ENCODE data around the gene SEMA4A. TPM values are rescaled to one million over a fixed set of nuclear protein-coding genes. Genes with fewer than 3 reads are reported as not detected.

SEMA4A gene
- 0.32 to 0.69 TPM (median 0.44 TPM) in 5 replicates for total RNA-seq (2022; extraction: Qiagen RNA extraction; ENCODE audit: low read depth)

GRCh38 chr1:156153362-156153761 is at the start of gene SEMA4A:
Gene SEMA4A, plus strand, starts transcription at chr1:156153585. Its CDS starts 994 bp downstream, at chr1:156154579.

GRCh38 chr1:156114101-156114918 is 39.1 kb upstream of the SEMA4A start, which contains the start of gene LMNA:
Gene LMNA, plus strand, starts transcription at chr1:156114711. Its CDS starts 208 bp downstream, at chr1:156114919.

GRCh38 chr1:156193488-156194299 is 40.3 kb downstream of the SEMA4A start, which contains the start of gene SLC25A44:
Gene SLC25A44, plus strand, starts transcription at chr1:156194104. Its CDS starts 5,744 bp downstream, at chr1:156199848.

GRCh38 chr1:156212833-156213643 is 59.7 kb downstream of the SEMA4A start, which contains the start of gene PMF1:
Gene PMF1, plus strand, starts transcription at chr1:156213007. Its CDS starts 9 bp downstream, at chr1:156213016.

Other genes with a start within 250 kb of the SEMA4A start
- gene RIT1, start 242.2 kb upstream of the SEMA4A start, total RNA-seq (2022; extraction: Qiagen RNA extraction; ENCODE audit: low read depth): 24.2 to 29.3 TPM (median 26.4 TPM) in 5 replicates
- gene KHDC4, start 219.2 kb upstream of the SEMA4A start, total RNA-seq (2022; extraction: Qiagen RNA extraction; ENCODE audit: low read depth): 16.0 to 33.2 TPM (median 30.6 TPM) in 5 replicates
- not detected in 5 replicates for gene RXFP4, start 211.9 kb upstream of the SEMA4A start, total RNA-seq (2022; extraction: Qiagen RNA extraction; ENCODE audit: low read depth)
- 38.8 to 47.2 TPM (median 41.7 TPM) in 5 replicates for gene ARHGEF2, start 175.0 kb upstream of the SEMA4A start, total RNA-seq (2022; extraction: Qiagen RNA extraction; ENCODE audit: low read depth)
- gene SSR2, start 132.6 kb upstream of the SEMA4A start, total RNA-seq (2022; extraction: Qiagen RNA extraction; ENCODE audit: low read depth): 262 to 276 TPM (median 267 TPM) in 5 replicates
- gene UBQLN4, start 99.8 kb upstream of the SEMA4A start, total RNA-seq (2022; extraction: Qiagen RNA extraction; ENCODE audit: low read depth): 38.5 to 48.6 TPM (median 41.7 TPM) in 5 replicates
- 146 to 158 TPM (median 152 TPM) in 5 replicates for gene LAMTOR2, start 98.8 kb upstream of the SEMA4A start, total RNA-seq (2022; extraction: Qiagen RNA extraction; ENCODE audit: low read depth)
- gene RAB25, start 92.4 kb upstream of the SEMA4A start, total RNA-seq (2022; extraction: Qiagen RNA extraction; ENCODE audit: low read depth): 0.14 TPM in 1 of 5 replicates, not detected in the others
- gene MEX3A, start 71.1 kb upstream of the SEMA4A start, total RNA-seq (2022; extraction: Qiagen RNA extraction; ENCODE audit: low read depth): 1.4 to 3.0 TPM (median 2.5 TPM) in 5 replicates
- 658 to 735 TPM (median 680 TPM) in 5 replicates for gene LMNA, start 38.9 kb upstream of the SEMA4A start, total RNA-seq (2022; extraction: Qiagen RNA extraction; ENCODE audit: low read depth)
- gene SLC25A44, start 40.5 kb downstream of the SEMA4A start, total RNA-seq (2022; extraction: Qiagen RNA extraction; ENCODE audit: low read depth): 27.7 to 35.1 TPM (median 29.0 TPM) in 5 replicates
- gene PMF1, start 59.4 kb downstream of the SEMA4A start, total RNA-seq (2022; extraction: Qiagen RNA extraction; ENCODE audit: low read depth): 54.6 to 65.6 TPM (median 58.8 TPM) in 5 replicates
- gene BGLAP, start 88.6 kb downstream of the SEMA4A start, total RNA-seq (2022; extraction: Qiagen RNA extraction; ENCODE audit: low read depth): 0.40 to 0.53 TPM (median 0.46 TPM) in 3 of 5 replicates, not detected in the others
- gene PAQR6, start 94.5 kb downstream of the SEMA4A start, total RNA-seq (2022; extraction: Qiagen RNA extraction; ENCODE audit: low read depth): 3.2 to 3.9 TPM (median 3.8 TPM) in 5 replicates
- gene SMG5, start 129.2 kb downstream of the SEMA4A start, total RNA-seq (2022; extraction: Qiagen RNA extraction; ENCODE audit: low read depth): 44.5 to 51.9 TPM (median 50.1 TPM) in 5 replicates
- gene TMEM79, start 130.7 kb downstream of the SEMA4A start, total RNA-seq (2022; extraction: Qiagen RNA extraction; ENCODE audit: low read depth): 5.4 to 10.2 TPM (median 8.3 TPM) in 5 replicates
- gene GLMP, start 142.1 kb downstream of the SEMA4A start, total RNA-seq (2022; extraction: Qiagen RNA extraction; ENCODE audit: low read depth): 35.7 to 51.2 TPM (median 47.4 TPM) in 5 replicates
- gene VHLL, start 145.7 kb downstream of the SEMA4A start, total RNA-seq (2022; extraction: Qiagen RNA extraction; ENCODE audit: low read depth): not detected in 5 replicates
- 400 to 427 TPM (median 422 TPM) in 5 replicates for gene CCT3, start 184.7 kb downstream of the SEMA4A start, total RNA-seq (2022; extraction: Qiagen RNA extraction; ENCODE audit: low read depth)
- gene TSACC, start 184.9 kb downstream of the SEMA4A start, total RNA-seq (2022; extraction: Qiagen RNA extraction; ENCODE audit: low read depth): 2.0 to 2.8 TPM (median 2.2 TPM) in 5 replicates
- gene RHBG, start 215.6 kb downstream of the SEMA4A start, total RNA-seq (2022; extraction: Qiagen RNA extraction; ENCODE audit: low read depth): not detected in 5 replicates